OCI-LY3 (cell line): ENCODE results near the gene MCCC1.

Experiments
- EZH2phosphoT487 ChIP-seq: fragments of 200-600 bp; shearing (Covaris generic); IDR thresholded peaks from 2 replicates; pipeline ENCODE4 v1.6.1; 2018; ENCODE audit warnings: antibody characterized with exemption, mixed run types, low read depth
- TF ChIP-seq, protein P1 (sequence below): fragments of 200-600, 300-600 bp; sonication (generic); IDR thresholded peaks from 2 replicates; pipeline ENCODE4 v1.5.1; 2014; ENCODE audit warnings: antibody characterized with exemption, low read length, low read depth

DNA sequence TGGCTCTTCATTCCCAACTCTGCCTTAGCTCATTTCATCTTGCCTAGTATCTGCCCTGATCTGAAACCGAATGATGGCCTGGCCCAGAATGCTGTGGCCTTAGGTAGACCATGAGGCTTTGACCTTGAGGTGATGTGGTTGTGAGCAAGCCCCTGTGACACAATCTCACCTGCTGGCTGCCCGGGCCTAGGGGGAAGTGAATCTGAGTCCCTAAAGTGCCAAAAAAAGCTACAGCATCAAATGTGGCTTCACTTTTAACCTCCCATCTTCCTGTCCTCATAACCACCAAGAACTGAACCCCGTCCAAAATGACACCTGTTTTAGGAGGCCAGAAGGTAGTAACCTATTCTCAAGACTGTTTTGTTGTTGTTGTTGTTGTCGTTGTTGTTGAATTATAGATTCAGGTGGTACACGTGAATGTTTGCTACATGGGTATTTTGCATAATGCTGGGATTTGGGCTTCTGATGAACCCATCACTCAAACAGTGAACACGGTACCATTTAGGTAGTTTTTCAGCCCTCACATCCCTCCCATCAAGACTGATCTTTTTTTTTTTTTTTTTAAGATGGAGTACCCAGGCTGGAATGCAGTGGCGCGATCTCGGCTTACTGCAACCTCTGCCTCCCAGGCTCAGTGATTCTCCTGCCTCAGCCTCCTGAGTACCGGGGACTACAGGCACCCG, 54.6 kb downstream of the MCCC1 start:
- TF ChIP-seq, protein P1, sequence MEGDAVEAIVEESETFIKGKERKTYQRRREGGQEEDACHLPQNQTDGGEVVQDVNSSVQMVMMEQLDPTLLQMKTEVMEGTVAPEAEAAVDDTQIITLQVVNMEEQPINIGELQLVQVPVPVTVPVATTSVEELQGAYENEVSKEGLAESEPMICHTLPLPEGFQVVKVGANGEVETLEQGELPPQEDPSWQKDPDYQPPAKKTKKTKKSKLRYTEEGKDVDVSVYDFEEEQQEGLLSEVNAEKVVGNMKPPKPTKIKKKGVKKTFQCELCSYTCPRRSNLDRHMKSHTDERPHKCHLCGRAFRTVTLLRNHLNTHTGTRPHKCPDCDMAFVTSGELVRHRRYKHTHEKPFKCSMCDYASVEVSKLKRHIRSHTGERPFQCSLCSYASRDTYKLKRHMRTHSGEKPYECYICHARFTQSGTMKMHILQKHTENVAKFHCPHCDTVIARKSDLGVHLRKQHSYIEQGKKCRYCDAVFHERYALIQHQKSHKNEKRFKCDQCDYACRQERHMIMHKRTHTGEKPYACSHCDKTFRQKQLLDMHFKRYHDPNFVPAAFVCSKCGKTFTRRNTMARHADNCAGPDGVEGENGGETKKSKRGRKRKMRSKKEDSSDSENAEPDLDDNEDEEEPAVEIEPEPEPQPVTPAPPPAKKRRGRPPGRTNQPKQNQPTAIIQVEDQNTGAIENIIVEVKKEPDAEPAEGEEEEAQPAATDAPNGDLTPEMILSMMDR, result no peak
- no peak for TF ChIP-seq EZH2phosphoT487
